Fibroblast of skin of left quadriceps (primary cell): ENCODE measurements around the gene C1orf159.

Source experiments
- DNase-seq, 2 experiments: peaks; one replicate each; pipeline ENCODE4 v3.0.0-alpha.2; 2013; ENCODE audit warnings: low read depth in 2 of 2

C1orf159 gene

GRCh38 chr1:1053682-1054081, 62.2 kb downstream of the C1orf159 start:
- DNase-seq, result no peak

- no peak for DNase-seq
Observed at GRCh38 chr1:1053022-1053421, 62.9 kb downstream of the C1orf159 start.

- DNase-seq, result no peak
Observed at GRCh38 chr1:1052003-1052840, 63.7 kb downstream of the C1orf159 start.

- no peak for DNase-seq
Observed at GRCh38 chr1:1051127-1051810, 64.6 kb downstream of the C1orf159 start.

GRCh38 chr1:1050577-1051052, 65.3 kb downstream of the C1orf159 start:
- no peak for DNase-seq

GRCh38 chr1:1049318-1050165, 66.3 kb downstream of the C1orf159 start:
- no peak for DNase-seq

- DNase-seq, result no peak
Observed at GRCh38 chr1:1048765-1049164, 67.1 kb downstream of the C1orf159 start.

GRCh38 chr1:1047963-1048362, 67.9 kb downstream of the C1orf159 start:
- DNase-seq, result no peak

- DNase-seq, result no peak
Observed at GRCh38 chr1:1047407-1047806, 68.5 kb downstream of the C1orf159 start.

- DNase-seq, result no peak
Observed at GRCh38 chr1:1046767-1047166, 69.1 kb downstream of the C1orf159 start.

GRCh38 chr1:1046243-1046642, 69.6 kb downstream of the C1orf159 start:
- no peak for DNase-seq

GRCh38 chr1:1045129-1045528, 70.8 kb downstream of the C1orf159 start:
- no peak for DNase-seq

- no peak for DNase-seq
Observed at GRCh38 chr1:1044455-1045078, 71.3 kb downstream of the C1orf159 start.

- no peak for DNase-seq
Observed at GRCh38 chr1:1043921-1044320, 72.0 kb downstream of the C1orf159 start.

GRCh38 chr1:1043411-1043810, 72.5 kb downstream of the C1orf159 start:
- DNase-seq, result no peak

- no peak for DNase-seq
Observed at GRCh38 chr1:1042835-1043234, 73.1 kb downstream of the C1orf159 start.

- no peak for DNase-seq
Observed at GRCh38 chr1:1041873-1042272, 74.0 kb downstream of the C1orf159 start.

- no peak for DNase-seq
Observed at GRCh38 chr1:1041092-1041523, 74.8 kb downstream of the C1orf159 start.

GRCh38 chr1:1040004-1040991, 75.6 kb downstream of the C1orf159 start:
- peak; percentile 67 to 73 for DNase-seq

GRCh38 chr1:1039145-1039910, 76.6 kb downstream of the C1orf159 start:
- DNase-seq, result no peak
